ENCODE data around the gene TMLHE. TPM values are rescaled to one million over a fixed set of nuclear protein-coding genes. Genes with fewer than 3 reads are reported as not detected.
"Not testable (repeated sequence)": the region's sequence is repeated elsewhere in the genome, so short reads cannot be mapped to it uniquely, and the experiment has no call there.

TMLHE gene
- total and polyA plus RNA-seq, 8 donors, result 9.1 to 30.1 (median 25.4) TPM

GRCh38 chrX:155637714-155638113 is 25.0 kb upstream of the TMLHE start:
- DNase-seq, result no peak
- Histone ChIP-seq H3K27ac (no peak overlapping the region), H3K27me3 (no peaks in the 10 kb centered on the region), H3K4me1 (no peaks in the 10 kb centered on the region), H3K9me3 (no peaks in the 10 kb centered on the region), H3K36me3 (no peaks in the 10 kb centered on the region), H3K4me3 (no peak overlapping the region)
- intact Hi-C loops (cut with DNase I), result no loop called here
- no peak for TF ChIP-seq CTCF (IDR thresholded peaks at IDR 0.05)
- no peak for ATAC-seq

GRCh38 chrX:155635019-155635418 is 22.3 kb upstream of the TMLHE start:
- DNase-seq; H3K27me3 ChIP-seq; H3K4me3 ChIP-seq; intact Hi-C loops (cut with DNase I); H3K4me1 ChIP-seq; H3K27ac ChIP-seq; ATAC-seq; H3K36me3 ChIP-seq; H3K9me3 ChIP-seq: not testable (repeated sequence)

- no peaks in the 10 kb centered on the region for H3K4me1 ChIP-seq
- intact Hi-C loops (cut with DNase I), result no loop called here
- no peaks in the 10 kb centered on the region for H3K9me3 ChIP-seq
- H3K4me3 ChIP-seq, result no peak overlapping the region
- no peaks in the 10 kb centered on the region for H3K36me3 ChIP-seq
- H3K27me3 ChIP-seq, result no peaks in the 10 kb centered on the region
- ATAC-seq (no peak), DNase-seq (no peak)
- no peak overlapping the region for H3K27ac ChIP-seq
- TF ChIP-seq CTCF (IDR thresholded peaks at IDR 0.05), result no peak
Measured at GRCh38 chrX:155632431-155633100, 19.8 kb upstream of the TMLHE start.

- DNase-seq, H3K4me3 ChIP-seq: not testable (repeated sequence)
Measured at GRCh38 chrX:155620110-155620509, 7.4 kb upstream of the TMLHE start.

GRCh38 chrX:155615938-155616337 is 3.2 kb upstream of the TMLHE start:
- no peaks in the 10 kb centered on the region for H3K9me3 ChIP-seq
- no peak for TF ChIP-seq CTCF (IDR thresholded peaks at IDR 0.05)
- no peaks in the 10 kb centered on the region for H3K36me3 ChIP-seq
- no peak overlapping the region for H3K27ac ChIP-seq
- DNase-seq (no peak), ATAC-seq (no peak)
- no peaks in the 10 kb centered on the region for H3K27me3 ChIP-seq
- intact Hi-C loops (cut with DNase I), result no loop called here
- H3K4me1 ChIP-seq, result no peaks in the 10 kb centered on the region
- H3K4me3 ChIP-seq, result no peak overlapping the region

More at GRCh38 chrX:155620110-155620509, 7.4 kb upstream of the TMLHE start:
- H3K4me1 ChIP-seq; intact Hi-C loops (cut with DNase I); H3K9me3 ChIP-seq; H3K27me3 ChIP-seq; H3K36me3 ChIP-seq; H3K27ac ChIP-seq: not testable (repeated sequence)
- ATAC-seq, result peak; percentile 77

- Histone ChIP-seq H3K36me3 (no peaks in the 10 kb centered on the region), H3K9me3 (no peaks in the 10 kb centered on the region), H3K4me1 (no peaks in the 10 kb centered on the region), H3K27me3 (no peaks in the 10 kb centered on the region), H3K4me3 (no peak overlapping the region), H3K27ac (no peak overlapping the region)
- intact Hi-C loops (cut with DNase I), result no loop called here
- no peak for DNase-seq
- TF ChIP-seq CTCF (IDR thresholded peaks at IDR 0.05), result no peak
- no peak for ATAC-seq
Measured at GRCh38 chrX:155613927-155614559, 1.3 kb upstream of the TMLHE start.
